DOHH2 (cell line): Measurements from ENCODE around the gene GALR3.

ENCODE experiments used
- H3F3A ChIP-seq: fragments of 200-600 bp; sonication (generic), shearing (Covaris generic); 2 replicates; pipeline ENCODE4 v1.6.0; 2016; ENCODE audit warnings: antibody characterized with exemption, mild to moderate bottlenecking; ENCODE audit not compliant: control insufficient read depth, insufficient read depth
- H3K27ac ChIP-seq: fragments of 200-600 bp; sonication (generic); 2 replicates; pipeline ENCODE4 v1.5.1; 2014; ENCODE audit warnings: low read depth, mild to moderate bottlenecking, low read length, moderate library complexity
- H3K27me3 ChIP-seq: fragments of 200-600 bp; sonication (generic); 2 replicates; pipeline ENCODE4 v1.6.1; 2014; ENCODE audit warnings: mild to moderate bottlenecking, low read length, mixed read lengths; ENCODE audit not compliant: control insufficient read depth
- H3K36me3 ChIP-seq: fragments of 200-600 bp; sonication (generic); 2 replicates; pipeline ENCODE4 v1.6.1; 2014; ENCODE audit warnings: mild to moderate bottlenecking, low read length, moderate library complexity, mixed read lengths; ENCODE audit not compliant: control insufficient read depth
- H3K4me1 ChIP-seq: fragments of 200-600 bp; sonication (generic); 2 replicates; pipeline ENCODE4 v1.6.1; 2014; ENCODE audit warnings: mild to moderate bottlenecking, low read length, mixed read lengths; ENCODE audit not compliant: control insufficient read depth
- H3K4me2 ChIP-seq: fragments of 200-600 bp; sonication (generic); 2 replicates; pipeline ENCODE4 v1.6.0; 2014; ENCODE audit warnings: mild to moderate bottlenecking, low read length, moderate library complexity
- H3K4me3 ChIP-seq: fragments of 200-600 bp; sonication (generic); 2 replicates; pipeline ENCODE4 v1.5.1; 2014; ENCODE audit warnings: mild to moderate bottlenecking, low read length, mixed read lengths
- H3K79me2 ChIP-seq: fragments of 200-600 bp; sonication (generic); 2 replicates; pipeline ENCODE4 v1.6.1; 2014; ENCODE audit warnings: mild to moderate bottlenecking, low read length, mixed read lengths; ENCODE audit not compliant: control insufficient read depth
- H3K9me2 ChIP-seq: fragments of 200-600 bp; sonication (generic); replicated peaks from 2 replicates; pipeline ENCODE4 v1.6.1; 2014; ENCODE audit warnings: mild to moderate bottlenecking, low read length, mixed read lengths; ENCODE audit not compliant: control insufficient read depth
- H3K9me3 ChIP-seq: fragments of 200-600 bp; sonication (generic); 2 replicates; pipeline ENCODE4 v1.6.1; 2014; ENCODE audit warnings: antibody characterized with exemption, low read length, mixed read lengths; ENCODE audit not compliant: control insufficient read depth, insufficient read depth
- H4K20me1 ChIP-seq: fragments of 200-600 bp; sonication (generic); 2 replicates; pipeline ENCODE4 v1.6.0; 2014; ENCODE audit warnings: low read depth, mild to moderate bottlenecking, antibody characterized with exemption, low read length, moderate library complexity; ENCODE audit not compliant: control insufficient read depth, insufficient read depth
- CTCF ChIP-seq: fragments of 200-600 bp; sonication (generic); IDR thresholded peaks from one replicate; pipeline ENCODE4 v1.5.1; 2014; ENCODE audit warnings: antibody characterized with exemption, mild to moderate bottlenecking, low read depth, low read length; ENCODE audit not compliant: poor library complexity, severe bottlenecking
- EZH2phosphoT487 ChIP-seq: fragments of 200-600 bp; sonication (generic); IDR thresholded peaks from 2 replicates; pipeline ENCODE4 v1.6.1; 2017; ENCODE audit warnings: borderline replicate concordance, mild to moderate bottlenecking, antibody characterized with exemption, low read length, moderate library complexity, mixed read lengths

Gene GALR3

GRCh38 chr22:37852418-37852817 lies 29.2 kb downstream of the GALR3 start:
- Histone ChIP-seq H3K4me2 (no peak overlapping the region), H3F3A (peaks cover 7% of the 10 kb centered on the region; the same call in 1 of the 2 replicates), H3K36me3 (peaks cover 90% of the 10 kb centered on the region), H3K79me2 (peaks cover 87% of the 10 kb centered on the region), H3K4me1 (peaks cover 28% of the 10 kb centered on the region), H3K9me2 (no peaks in the 10 kb centered on the region), H4K20me1 (0 out of 2 replicates have a peak, but pooled peaks cover 5% of the 10 kb centered on the region), H3K9me3 (no peaks in the 10 kb centered on the region), H3K27ac (no peak overlapping the region), H3K27me3 (no peaks in the 10 kb centered on the region), H3K4me3 (no peak overlapping the region)
- no peak for TF ChIP-seq EZH2phosphoT487
- no peak for TF ChIP-seq CTCF

GRCh38 chr22:37854946-37855345 lies 31.8 kb downstream of the GALR3 start:
- H3F3A ChIP-seq, result 0 out of 2 replicates have a peak, but pooled peaks cover 3% of the 10 kb centered on the region
- no peak for TF ChIP-seq CTCF
- no peak for TF ChIP-seq EZH2phosphoT487
- H3K4me1 ChIP-seq, result peaks cover 14% of the 10 kb centered on the region
- H3K9me3 ChIP-seq, result no peaks in the 10 kb centered on the region
- no peaks in the 10 kb centered on the region for H3K27me3 ChIP-seq
- no peak overlapping the region for H3K4me3 ChIP-seq
- 0 out of 2 replicates have a peak, but pooled peaks cover 2% of the 10 kb centered on the region for H4K20me1 ChIP-seq
- H3K4me2 ChIP-seq, result no peak overlapping the region
- no peak overlapping the region for H3K27ac ChIP-seq
- peaks cover 67% of the 10 kb centered on the region for H3K79me2 ChIP-seq
- no peaks in the 10 kb centered on the region for H3K9me2 ChIP-seq
- H3K36me3 ChIP-seq, result peaks cover 91% of the 10 kb centered on the region

GRCh38 chr22:37855462-37855861 lies 32.3 kb downstream of the GALR3 start:
- no peak overlapping the region for H3K4me3 ChIP-seq
- H3K9me3 ChIP-seq, result no peaks in the 10 kb centered on the region
- TF ChIP-seq CTCF, result no peak
- no peak for TF ChIP-seq EZH2phosphoT487
- no peaks in the 10 kb centered on the region for H3K27me3 ChIP-seq
- H3K9me2 ChIP-seq, result no peaks in the 10 kb centered on the region
- H3K4me1 ChIP-seq, result peaks cover 9% of the 10 kb centered on the region
- 0 out of 2 replicates have a peak, but pooled peaks cover 5% of the 10 kb centered on the region for H3F3A ChIP-seq
- H4K20me1 ChIP-seq, result no peaks in the 10 kb centered on the region
- no peak overlapping the region for H3K4me2 ChIP-seq
- peaks cover 61% of the 10 kb centered on the region for H3K79me2 ChIP-seq
- peaks cover 91% of the 10 kb centered on the region for H3K36me3 ChIP-seq
- H3K27ac ChIP-seq, result no peak overlapping the region
